Stimulated activated CD4-positive, alpha-beta T cell treated with anti-CD3 and anti-CD28 coated beads, Interleukin-4, amount 100 ng/mL, for 48 hours (primary cell): ENCODE measurements around the gene TNIK.

Source experiments
- DNase-seq, 2 donors: peaks; one replicate each; pipeline ENCODE4 v3.0.0-alpha.2; 2020; ENCODE audit warnings: low read depth in 2 of 2

Gene TNIK

GRCh38 chr3:171283183-171283847 is 176.9 kb downstream of the TNIK start:
- no peak for DNase-seq

GRCh38 chr3:171282041-171282440 is 178.2 kb downstream of the TNIK start:
- DNase-seq, result no peak

- DNase-seq, result no peak
These were observed 178.8 kb downstream of the TNIK start for GRCh38 chr3:171281256-171281992.

- no peak for DNase-seq
These were observed 180.2 kb downstream of the TNIK start for GRCh38 chr3:171279972-171280371.

- no peak for DNase-seq
These were observed 182.0 kb downstream of the TNIK start for GRCh38 chr3:171278299-171278590.

GRCh38 chr3:171277456-171278298 is 182.5 kb downstream of the TNIK start:
- DNase-seq, result no peak

GRCh38 chr3:171276923-171277322 is 183.3 kb downstream of the TNIK start:
- no peak for DNase-seq

GRCh38 chr3:171274222-171274621 is 186.0 kb downstream of the TNIK start:
- no peak for DNase-seq

GRCh38 chr3:171270541-171270940 is 189.7 kb downstream of the TNIK start:
- DNase-seq, result no peak

GRCh38 chr3:171269542-171269941 is 190.7 kb downstream of the TNIK start:
- DNase-seq, result no peak

GRCh38 chr3:171268677-171269076 is 191.5 kb downstream of the TNIK start:
- DNase-seq, result no peak

- no peak for DNase-seq
These were observed 193.1 kb downstream of the TNIK start for GRCh38 chr3:171267104-171267503.

GRCh38 chr3:171266740-171267073 is 193.5 kb downstream of the TNIK start:
- no peak for DNase-seq

GRCh38 chr3:171266034-171266739 is 194.0 kb downstream of the TNIK start:
- no peak for DNase-seq

- DNase-seq, result no peak
These were observed 195.4 kb downstream of the TNIK start for GRCh38 chr3:171264758-171265157.

- DNase-seq, result no peak
These were observed 197.8 kb downstream of the TNIK start for GRCh38 chr3:171262431-171262830.

GRCh38 chr3:171261487-171261886 is 198.7 kb downstream of the TNIK start:
- no peak for DNase-seq

GRCh38 chr3:171260899-171261298 is 199.3 kb downstream of the TNIK start:
- DNase-seq, result no peak

- no peak for DNase-seq
These were observed 199.7 kb downstream of the TNIK start for GRCh38 chr3:171260466-171260865.

- DNase-seq, result no peak
These were observed 201.9 kb downstream of the TNIK start for GRCh38 chr3:171258316-171258715.

GRCh38 chr3:171257251-171258203 is 202.7 kb downstream of the TNIK start:
- DNase-seq, result no peak
